GM23338 (cell line): ENCODE data around the gene PER2.

Experiments used
- CREB1 ChIP-seq: fragments of 250-450 bp; sonication (Bioruptor Pico); IDR thresholded peaks from 2 replicates; pipeline ENCODE4 v1.5.0; 2020; ENCODE audit warnings: low read depth, mild to moderate bottlenecking, moderate library complexity
- CTCF ChIP-seq, 2 experiments: fragments of 200-600 bp in 1 of 2; sonication (generic) in 1 of 2; conservative IDR thresholded peaks; 2 replicates each; pipeline versions ENCODE4 v1.5.1 to v1.6.1; 2016 to 2017; ENCODE audit warnings: antibody characterized with exemption in 2 of 2, low read depth in 2 of 2, mild to moderate bottlenecking in 2 of 2, moderate library complexity in 1 of 2
- ETS1 ChIP-seq: IDR thresholded peaks from 2 replicates; pipeline ENCODE4 v1.6.1; 2016; ENCODE audit warnings: antibody characterized with exemption
- EZH2 ChIP-seq: fragments of 200-600 bp; sonication (generic); IDR thresholded peaks from one replicate; pipeline ENCODE4 v1.8.0; 2017; ENCODE audit warnings: antibody characterized with exemption, mild to moderate bottlenecking, low read depth; ENCODE audit not compliant: unreplicated experiment
- EZH2phosphoT487 ChIP-seq: fragments of 200-600 bp; sonication (generic); IDR thresholded peaks from one replicate; pipeline ENCODE4 v1.8.1; 2018; ENCODE audit warnings: antibody characterized with exemption; ENCODE audit not compliant: unreplicated experiment
- JUNB ChIP-seq: IDR thresholded peaks from one replicate; pipeline ENCODE4 v1.6.1; 2016; ENCODE audit warnings: antibody characterized with exemption; ENCODE audit not compliant: unreplicated experiment
- NANOG ChIP-seq: IDR thresholded peaks from 2 replicates; pipeline ENCODE4 v1.6.1; 2016; ENCODE audit warnings: antibody characterized with exemption, borderline replicate concordance
- POLR2AphosphoS5 ChIP-seq: IDR thresholded peaks from 2 replicates; pipeline ENCODE4 v1.6.1; 2016; ENCODE audit warnings: antibody characterized with exemption, low read depth
- REST ChIP-seq: IDR thresholded peaks from one replicate; pipeline ENCODE4 v1.6.1; 2018; ENCODE audit warnings: antibody characterized with exemption; ENCODE audit not compliant: unreplicated experiment
- STAT1 ChIP-seq: IDR thresholded peaks from one replicate; pipeline ENCODE4 v1.6.1; 2016; ENCODE audit warnings: antibody characterized with exemption; ENCODE audit not compliant: unreplicated experiment
- ZNF114 ChIP-seq: fragments of 250-450 bp; sonication (Bioruptor Pico); IDR thresholded peaks from 2 replicates; pipeline ENCODE4 v1.5.0; 2020; ENCODE audit warnings: mild to moderate bottlenecking, moderate library complexity
- ZNF331 ChIP-seq: fragments of 250-450 bp; sonication (Bioruptor Pico); IDR thresholded peaks from 2 replicates; pipeline ENCODE4 v1.5.0; 2020; ENCODE audit warnings: low read depth, mild to moderate bottlenecking, moderate library complexity

DNA sequence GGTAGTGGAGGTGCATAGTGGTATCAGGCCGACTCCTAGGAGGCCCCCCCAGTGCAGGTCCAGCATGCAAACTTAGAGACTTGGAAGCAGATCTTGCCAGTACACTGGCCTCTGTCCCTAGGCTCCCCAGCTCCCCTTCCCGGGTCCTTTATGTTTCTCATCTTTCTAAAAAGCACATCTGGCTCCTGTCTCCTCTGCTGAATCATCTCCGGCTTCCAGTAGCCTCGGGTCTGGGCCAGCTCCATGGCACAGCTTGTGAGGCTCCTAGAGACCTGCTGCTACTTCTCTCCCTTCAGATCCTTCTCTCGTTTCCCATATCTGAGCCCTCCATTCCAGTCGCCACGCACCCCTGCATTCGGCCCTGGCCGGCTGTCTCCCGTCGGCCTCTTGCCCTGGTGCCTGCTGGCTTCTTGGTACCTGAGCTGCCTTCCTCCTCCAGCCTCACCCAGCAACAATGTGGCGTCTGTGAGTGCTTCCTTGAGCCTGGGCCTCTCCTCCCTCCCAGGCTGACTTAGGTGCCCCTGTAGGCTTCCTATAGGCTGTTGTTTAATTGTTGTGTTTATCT is 38.5 kb upstream of the PER2 start:
- TF ChIP-seq POLR2AphosphoS5 (no peak), CTCF (conservative IDR thresholded peaks at IDR 0.05; ENCODE audit: low read depth in 2 of 2) (no peak), ZNF114 (CRISPR knock-in tag) (no peak), EZH2 (no peak), STAT1 (no peak), JUNB (no peak), EZH2phosphoT487 (no peak), CREB1 (CRISPR knock-in tag) (no peak), REST (no peak), NANOG (no peak), ETS1 (no peak), ZNF331 (CRISPR knock-in tag) (no peak)
